Stomach smooth muscle (tissue), 2 donors: ENCODE data around the gene VPS8.
"Not testable (repeated sequence)": the region's sequence is repeated elsewhere in the genome, so short reads cannot be mapped to it uniquely, and the experiment has no call there.

ENCODE experiments used
- H3K27ac ChIP-seq: one replicate; pipeline ENCODE4 v1.7.0; 2013; ENCODE audit warnings: mild to moderate bottlenecking, low read length, inconsistent platforms
- H3K27me3 ChIP-seq, 2 donors: one replicate each; pipeline ENCODE4 v1.7.0; 2013; ENCODE audit warnings: low read length in 2 of 2; ENCODE audit not compliant: insufficient read depth in 2 of 2, control insufficient read depth in 1 of 2
- H3K36me3 ChIP-seq, 2 donors: one replicate each; pipeline ENCODE4 v1.7.0; 2013; ENCODE audit warnings: low read length in 2 of 2; ENCODE audit not compliant: control insufficient read depth in 2 of 2, insufficient read depth in 2 of 2
- H3K4me1 ChIP-seq: one replicate; pipeline ENCODE4 v1.7.0; 2013; ENCODE audit warnings: low read length; ENCODE audit not compliant: control insufficient read depth, insufficient read depth
- H3K4me3 ChIP-seq, 2 donors: one replicate each; pipeline ENCODE4 v1.7.0; 2013; ENCODE audit warnings: low read length in 2 of 2
- H3K9ac ChIP-seq, 2 donors: one replicate each; pipeline ENCODE4 v1.7.0; 2013; ENCODE audit warnings: low read length in 2 of 2, mild to moderate bottlenecking in 1 of 2
- H3K9me3 ChIP-seq, 2 donors: one replicate each; pipeline ENCODE4 v1.7.0; 2013; ENCODE audit warnings: low read length in 2 of 2; ENCODE audit not compliant: control insufficient read depth in 2 of 2
- donor health status: healthy.
- donor health status: Pancreatic carcinoma.

VPS8 gene

DNA sequence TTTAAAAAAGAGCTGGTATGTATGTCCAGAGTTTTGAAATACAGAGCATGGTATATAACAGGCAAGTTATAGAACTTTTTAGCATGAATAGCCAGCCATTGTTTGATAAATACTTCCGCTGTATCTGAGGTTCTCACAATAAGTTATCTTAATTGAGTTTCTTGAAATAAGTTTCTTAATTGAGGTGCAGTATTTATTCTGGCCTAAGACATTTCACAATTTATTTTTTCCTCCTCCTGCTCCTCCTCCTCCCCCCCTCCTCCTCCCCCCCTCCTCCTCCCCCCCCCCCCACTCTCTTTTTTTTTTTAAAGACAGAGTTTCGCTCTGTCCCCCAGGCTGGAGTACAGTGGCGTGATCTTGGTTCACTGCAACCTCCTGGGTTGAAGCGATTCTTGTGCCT is 83.4 kb downstream of the VPS8 start:
- Histone ChIP-seq H3K9me3 (no peaks in the 10 kb centered on the region), H3K36me3 (no peaks in the 10 kb centered on the region), H3K27me3 (no peaks in the 10 kb centered on the region), H3K4me1 (no peaks in the 10 kb centered on the region), H3K4me3 (no peak overlapping the region), H3K27ac (no peak overlapping the region), H3K9ac (no peak overlapping the region)

DNA sequence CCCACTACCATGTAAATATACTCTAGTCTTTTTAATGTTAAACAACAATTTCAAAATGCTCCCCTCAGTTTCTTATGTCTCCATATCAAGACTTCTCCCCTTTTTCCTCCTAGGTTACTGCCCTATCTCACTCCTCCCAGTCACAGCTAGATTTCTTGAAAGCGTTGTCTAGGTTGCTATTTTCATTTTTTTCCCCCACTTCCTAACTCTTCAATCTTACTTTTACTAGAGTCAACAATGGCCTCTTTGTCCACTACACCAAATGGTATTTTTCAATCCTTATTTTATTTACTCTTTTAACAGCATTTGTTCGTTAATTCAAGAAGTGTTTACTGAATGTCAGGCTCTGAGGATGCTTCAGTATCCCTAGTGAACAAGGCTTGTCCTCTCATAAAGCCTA is 84.4 kb downstream of the VPS8 start:
- Histone ChIP-seq H3K27ac (no peak overlapping the region), H3K4me3 (no peak overlapping the region), H3K4me1 (no peaks in the 10 kb centered on the region), H3K27me3 (no peaks in the 10 kb centered on the region), H3K36me3 (no peaks in the 10 kb centered on the region), H3K9me3 (no peaks in the 10 kb centered on the region), H3K9ac (no peak overlapping the region)

DNA sequence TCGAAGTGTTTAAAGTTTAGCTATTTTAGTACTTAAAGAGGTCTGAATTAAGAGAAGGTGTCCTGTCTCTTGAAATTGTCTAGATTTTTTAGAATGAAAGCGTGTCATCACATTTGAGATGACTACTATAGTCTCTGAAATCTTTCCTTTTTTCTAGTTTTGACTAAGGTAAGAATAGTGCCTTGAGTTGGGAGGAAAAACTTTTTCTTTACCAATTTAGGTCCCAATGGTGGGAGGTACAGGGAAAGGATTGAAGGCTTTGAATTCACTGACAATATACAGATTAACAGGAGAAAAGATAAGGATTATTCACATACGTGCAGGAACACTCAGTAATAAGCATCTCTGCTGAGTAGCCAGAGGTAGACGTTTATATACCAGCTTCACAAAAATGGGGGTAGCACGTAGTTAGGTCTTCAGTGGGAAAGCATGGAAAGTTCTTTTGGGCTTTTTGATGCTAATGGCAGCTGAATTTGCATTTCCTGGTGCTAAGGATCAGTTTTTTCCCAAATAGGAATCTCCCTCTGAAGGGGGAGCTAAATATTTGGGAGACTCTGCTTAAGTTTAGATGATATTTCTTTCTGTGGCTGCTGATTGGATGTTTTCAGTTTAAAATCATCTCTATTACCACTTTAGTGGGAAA is 88.1 kb downstream of the VPS8 start:
- H3K36me3 ChIP-seq = peaks cover 0 to 3% of the 10 kb centered on the region in 2 donors

DNA sequence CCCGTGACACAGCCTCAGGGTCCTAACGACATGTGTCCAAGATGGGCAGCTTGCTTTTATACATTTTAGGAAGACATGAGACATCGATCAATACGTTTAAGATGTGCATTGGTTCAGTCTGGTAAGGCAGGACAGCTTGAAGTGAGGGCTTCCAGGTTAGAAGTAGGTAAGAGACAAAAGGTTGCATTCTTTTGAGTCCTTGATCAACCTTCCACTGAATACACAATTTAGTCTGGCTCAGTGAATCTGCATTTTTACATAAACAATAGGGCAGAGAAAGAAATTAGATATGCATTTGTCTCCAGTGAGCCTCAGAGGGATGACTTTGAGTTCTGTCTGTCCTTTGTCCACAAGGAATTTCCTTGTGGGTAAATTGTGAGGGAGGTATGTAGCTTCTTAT is 95.1 kb downstream of the VPS8 start:
- H3K27ac ChIP-seq, H3K9me3 ChIP-seq, H3K4me1 ChIP-seq, H3K27me3 ChIP-seq, H3K9ac ChIP-seq, H3K36me3 ChIP-seq, H3K4me3 ChIP-seq: not testable (repeated sequence)

More for the DNA sequence above, 88.1 kb downstream of the VPS8 start:
- Histone ChIP-seq H3K27ac (no peak overlapping the region), H3K4me1 (no peaks in the 10 kb centered on the region), H3K27me3 (no peaks in the 10 kb centered on the region), H3K9me3 (no peaks in the 10 kb centered on the region), H3K9ac (no peak overlapping the region), H3K4me3 (no peak overlapping the region)

DNA sequence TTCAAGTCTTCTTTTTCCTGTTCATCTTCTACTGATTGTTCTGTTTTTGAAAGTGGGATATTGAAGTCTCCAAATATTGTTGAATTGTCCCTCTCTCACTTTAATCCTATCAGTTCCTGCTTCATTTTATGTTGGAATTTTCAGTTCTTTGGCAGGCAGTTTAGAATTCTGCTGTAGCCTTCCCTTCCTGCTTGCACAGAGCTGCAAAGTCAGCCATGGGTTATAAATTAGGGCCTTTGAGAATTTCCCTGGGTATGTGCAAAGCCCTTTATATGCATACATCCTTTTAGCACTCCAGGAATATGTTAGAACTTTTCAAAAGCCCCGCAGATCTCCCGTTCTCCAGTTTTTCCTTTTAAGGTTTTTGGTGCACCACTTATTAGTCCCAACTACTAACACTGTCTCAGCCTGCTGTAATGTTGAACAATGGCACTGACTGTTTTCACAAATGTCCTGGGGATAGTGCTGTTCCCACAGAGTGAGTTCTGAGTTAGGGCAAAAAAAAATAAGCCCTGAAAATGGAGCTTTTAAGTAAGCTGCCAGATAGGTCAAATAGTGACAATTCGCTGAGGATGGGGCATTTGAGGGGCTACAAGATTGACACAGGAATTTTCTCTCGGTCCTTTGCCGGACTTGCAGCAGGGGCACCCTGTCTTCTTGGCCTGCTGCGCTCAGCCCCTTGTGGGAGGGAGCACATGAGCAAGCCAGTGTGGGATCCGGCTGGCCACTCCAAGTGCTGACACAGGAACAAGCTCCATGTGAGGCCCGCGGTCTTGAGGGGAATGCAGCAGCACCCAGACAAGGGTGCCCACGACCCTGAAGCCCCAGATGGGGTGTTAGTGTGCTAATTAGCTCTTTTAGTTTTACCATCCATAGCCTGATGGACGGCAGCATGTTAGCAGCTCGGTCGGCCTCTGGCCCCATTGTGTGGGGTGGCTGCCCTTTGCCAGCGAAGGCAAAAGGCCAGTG is 96.0 kb downstream of the VPS8 start:
- Histone ChIP-seq H3K9ac (no peak overlapping the region), H3K27ac (no peak overlapping the region), H3K4me3 (no peak overlapping the region), H3K4me1 (peaks cover 4% of the 10 kb centered on the region), H3K9me3 (no peaks in the 10 kb centered on the region), H3K36me3 (peaks cover 0 to 5% of the 10 kb centered on the region in 2 donors), H3K27me3 (no peaks in the 10 kb centered on the region)

DNA sequence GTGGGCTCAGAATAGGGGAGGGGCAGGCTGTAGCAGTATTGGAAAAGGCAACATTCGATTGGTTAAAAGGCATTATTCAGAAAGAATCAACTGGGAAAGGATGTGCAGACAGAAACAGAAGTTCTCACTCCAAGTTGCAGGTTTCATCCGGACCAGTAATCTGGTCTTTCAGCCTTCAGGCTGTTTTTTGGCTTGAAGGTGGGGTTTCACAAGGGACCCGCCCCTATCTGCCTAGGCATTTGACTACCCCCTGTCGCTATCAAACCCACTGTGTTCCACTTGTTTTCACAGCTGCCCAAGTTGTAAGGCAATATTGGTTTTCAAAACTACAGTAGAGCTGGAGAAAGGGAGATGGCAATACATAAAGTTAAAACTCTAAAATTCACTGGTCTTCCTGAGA is 96.9 kb downstream of the VPS8 start:
- Histone ChIP-seq H3K9ac (no peak overlapping the region), H3K4me3 (no peak overlapping the region), H3K4me1 (peaks cover 4% of the 10 kb centered on the region), H3K36me3 (peaks cover 0 to 5% of the 10 kb centered on the region in 2 donors), H3K27ac (no peak overlapping the region), H3K9me3 (no peaks in the 10 kb centered on the region), H3K27me3 (no peaks in the 10 kb centered on the region)

DNA sequence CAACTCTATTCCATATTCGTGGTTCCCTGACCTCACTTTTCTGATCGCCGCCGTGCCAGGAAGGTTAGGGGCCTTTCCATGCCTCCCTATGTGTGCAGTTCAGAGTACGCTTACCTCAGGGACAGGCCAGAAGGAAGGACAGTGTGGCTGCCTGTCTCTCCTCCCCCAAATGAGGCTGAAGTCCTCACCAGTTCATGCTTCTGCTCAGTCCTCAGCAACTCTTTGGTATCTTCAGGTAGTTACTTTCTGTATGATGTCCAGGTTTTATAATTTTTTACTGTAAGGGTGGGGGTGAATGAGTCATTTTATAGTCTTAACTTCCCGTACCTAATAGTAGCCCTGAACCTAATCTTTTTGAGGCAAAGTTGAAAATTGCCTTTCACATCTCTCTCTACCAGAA is 98.7 kb downstream of the VPS8 start:
- no peak overlapping the region for H3K9ac ChIP-seq
- H3K27ac ChIP-seq = no peak overlapping the region
- no peaks in the 10 kb centered on the region for H3K27me3 ChIP-seq
- no peak overlapping the region for H3K4me3 ChIP-seq
- peaks cover 4% of the 10 kb centered on the region for H3K4me1 ChIP-seq
- peaks cover 0 to 5% of the 10 kb centered on the region in 2 donors for H3K36me3 ChIP-seq
- H3K9me3 ChIP-seq = no peaks in the 10 kb centered on the region

DNA sequence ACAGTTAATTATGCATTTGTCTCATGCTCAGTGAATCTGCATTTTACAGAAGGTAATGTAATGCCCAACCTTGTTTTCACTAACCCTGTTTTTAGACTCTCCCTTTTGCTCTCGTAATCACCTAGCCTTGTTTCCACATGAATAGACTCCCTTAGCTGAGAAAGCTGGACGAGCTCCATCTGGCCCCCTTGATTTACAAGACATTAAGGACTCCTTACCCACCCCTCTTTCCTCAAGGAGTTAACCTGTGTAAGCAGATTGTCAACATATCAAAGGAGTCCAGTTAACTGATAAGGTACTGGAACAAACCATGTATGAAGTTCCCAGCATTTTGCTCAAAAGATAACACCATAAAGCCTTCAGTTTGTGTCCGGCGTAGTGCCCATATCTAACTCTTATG is 99.6 kb downstream of the VPS8 start:
- H3K9me3 ChIP-seq = no peaks in the 10 kb centered on the region
- peaks cover 0 to 5% of the 10 kb centered on the region in 2 donors for H3K36me3 ChIP-seq
- no peak overlapping the region for H3K9ac ChIP-seq
- no peak overlapping the region for H3K4me3 ChIP-seq
- no peak overlapping the region for H3K27ac ChIP-seq
- H3K27me3 ChIP-seq = no peaks in the 10 kb centered on the region
- peaks cover 4% of the 10 kb centered on the region for H3K4me1 ChIP-seq

DNA sequence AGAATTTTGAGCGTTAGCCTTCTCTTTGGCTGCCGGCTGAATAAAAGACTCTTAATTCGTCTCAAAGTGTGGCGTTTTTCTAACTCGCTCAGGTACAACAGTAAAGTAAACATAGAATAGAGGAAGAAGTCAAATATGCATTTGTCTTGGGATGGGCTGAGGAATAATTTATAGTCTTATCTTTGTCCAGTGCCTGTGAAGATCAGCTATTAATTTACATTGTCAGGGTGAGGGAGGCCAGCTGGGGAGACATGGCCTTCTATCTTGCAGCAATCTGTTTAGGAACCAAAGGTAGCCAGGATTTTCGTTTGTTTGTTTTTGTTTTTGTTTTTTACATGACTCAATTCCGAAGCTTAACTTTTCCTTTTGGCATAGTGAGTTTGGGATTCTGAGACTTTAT is 100.2 kb downstream of the VPS8 start:
- no peak overlapping the region for H3K4me3 ChIP-seq
- peaks cover 0 to 5% of the 10 kb centered on the region in 2 donors for H3K36me3 ChIP-seq
- no peak overlapping the region for H3K9ac ChIP-seq
- H3K27ac ChIP-seq = no peak overlapping the region
- no peaks in the 10 kb centered on the region for H3K27me3 ChIP-seq
- H3K9me3 ChIP-seq = no peaks in the 10 kb centered on the region
- H3K4me1 ChIP-seq = peaks cover 4% of the 10 kb centered on the region

DNA sequence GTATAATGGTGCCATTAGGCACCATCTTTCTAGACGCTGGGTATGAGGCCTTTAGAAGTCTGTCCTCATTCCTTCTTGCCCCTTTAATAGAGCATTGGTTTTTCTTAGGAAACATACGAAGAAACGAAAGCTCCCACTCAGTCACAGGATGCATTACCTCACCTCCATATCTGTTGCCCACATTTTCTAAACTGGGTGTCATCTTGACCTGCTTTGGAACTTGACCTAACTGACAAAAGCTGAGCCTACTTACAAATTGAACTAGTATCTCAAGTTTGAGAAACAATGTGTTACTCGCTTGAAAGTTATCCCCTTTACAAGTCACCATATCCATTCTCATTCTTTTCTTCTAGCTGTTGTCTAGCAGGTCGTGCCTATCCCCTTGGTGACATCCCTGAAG is 102.7 kb downstream of the VPS8 start:
- no peaks in the 10 kb centered on the region for H3K27me3 ChIP-seq
- no peak overlapping the region for H3K27ac ChIP-seq
- no peaks in the 10 kb centered on the region for H3K9me3 ChIP-seq
- peaks cover 6 to 9% of the 10 kb centered on the region in 2 donors for H3K36me3 ChIP-seq
- H3K9ac ChIP-seq = no peak overlapping the region
- peaks cover 4% of the 10 kb centered on the region for H3K4me1 ChIP-seq
- no peak overlapping the region for H3K4me3 ChIP-seq

DNA sequence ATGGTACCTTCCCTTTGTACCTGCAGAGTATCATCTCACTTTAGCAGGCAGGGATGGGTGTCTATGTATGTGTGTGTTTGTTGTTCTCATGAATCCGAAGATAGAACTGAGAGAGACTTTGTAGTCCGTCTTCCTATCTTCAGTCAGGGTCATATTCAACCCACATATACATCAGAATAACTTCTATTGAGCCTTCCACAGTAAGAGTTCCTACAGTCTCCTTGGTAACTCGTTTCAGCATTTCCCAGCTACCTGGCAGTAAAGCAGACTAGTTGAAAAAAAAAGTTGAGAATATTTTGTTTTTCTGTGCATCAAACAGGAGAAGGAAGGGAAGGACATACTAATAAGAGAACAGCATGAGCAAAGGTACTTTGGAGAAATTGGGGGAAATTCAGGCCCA is 106.8 kb downstream of the VPS8 start:
- Histone ChIP-seq H3K27me3 (no peaks in the 10 kb centered on the region), H3K4me1 (no peaks in the 10 kb centered on the region), H3K9ac (no peak overlapping the region), H3K27ac (no peak overlapping the region), H3K36me3 (peaks cover 4 to 9% of the 10 kb centered on the region in 2 donors), H3K9me3 (no peaks in the 10 kb centered on the region), H3K4me3 (no peak overlapping the region)
